IMR-90 (cell line): ENCODE results near the gene NCR1. TPM values are rescaled to one million over a fixed set of nuclear protein-coding genes. Genes with fewer than 3 reads are reported as not detected.

Source experiments
- ATAC-seq: fragments of 200-7000 bp; cut with Tn5 transposase; 2 replicates; pipeline ENCODE4 v1.9.1; 2020; ENCODE audit warnings: low read depth, mild to moderate bottlenecking, moderate library complexity
- BruUV-seq: library from RNA; stranded (reverse); fragments of 400-500 nt; replicated peaks from 2 replicates; lab custom pipeline; 2021; lab: Mats Ljungman, UMichigan
- CTCF ChIA-PET: fragments of 300-600 bp; formaldehyde crosslinking; extraction: SDS; loops from one replicate; lab custom pipeline; 2021; ENCODE audit warnings: antibody characterized with exemption; lab: Yijun Ruan, JAX
- POLR2A ChIA-PET: fragments of 300-600 bp; sonication (Branson Sonifier 250); formaldehyde crosslinking; loops from one replicate; lab custom pipeline; 2022; ENCODE audit warnings: antibody characterized with exemption; ENCODE audit not compliant: unreplicated experiment; lab: Charles Lee
- DNase-seq: peaks from one replicate; pipeline ENCODE4 v3.0.0; 2013
- H2AFZ ChIP-seq: replicated peaks from 2 replicates; pipeline ENCODE3; 2013; ENCODE audit warnings: low read length, mild to moderate bottlenecking; ENCODE audit not compliant: poor library complexity
- H2AK5ac ChIP-seq: 2 replicates; pipeline ENCODE4 v1.6.1; 2013; ENCODE audit warnings: low read depth, low read length, inconsistent platforms
- H2AK9ac ChIP-seq: replicated peaks from 2 replicates; pipeline ENCODE3; 2013; ENCODE audit warnings: mild to moderate bottlenecking, low read depth, low read length, moderate library complexity; ENCODE audit not compliant: poor library complexity
- H2BK120ac ChIP-seq: 2 replicates; pipeline ENCODE4 v1.6.1; 2013; ENCODE audit warnings: low read depth, low read length, inconsistent platforms
- H2BK15ac ChIP-seq: 3 replicates; pipeline ENCODE4 v1.6.1; 2013; ENCODE audit warnings: low read depth, low read length, inconsistent platforms
- H2BK20ac ChIP-seq: 2 replicates; pipeline ENCODE4 v1.6.1; 2013; ENCODE audit warnings: low read depth, mild to moderate bottlenecking, inconsistent platforms, low read length, moderate library complexity
- H2BK5ac ChIP-seq: 2 replicates; pipeline ENCODE4 v1.6.1; 2013; ENCODE audit warnings: mild to moderate bottlenecking, low read depth, low read length, inconsistent platforms; ENCODE audit not compliant: poor library complexity, severe bottlenecking
- H3K14ac ChIP-seq: replicated peaks from 2 replicates; pipeline ENCODE4 v1.6.1; 2013; ENCODE audit warnings: low read depth, low read length, inconsistent platforms
- H3K18ac ChIP-seq: 2 replicates; pipeline ENCODE4 v1.6.1; 2013; ENCODE audit warnings: low read depth, low read length, control low read depth
- H3K23ac ChIP-seq: 2 replicates; pipeline ENCODE4 v1.6.1; 2013; ENCODE audit warnings: low read depth, low read length, inconsistent platforms
- H3K27ac ChIP-seq: 2 replicates; pipeline ENCODE4 v1.5.1; 2013; ENCODE audit warnings: mild to moderate bottlenecking, control low read depth, low read length; ENCODE audit not compliant: insufficient read depth
- H3K27me3 ChIP-seq: 2 replicates; pipeline ENCODE4 v1.6.1; 2013; ENCODE audit warnings: low read length; ENCODE audit not compliant: control insufficient read depth, insufficient read depth
- H3K36me3 ChIP-seq: 2 replicates; pipeline ENCODE4 v1.6.1; 2013; ENCODE audit warnings: low read length, mixed read lengths; ENCODE audit not compliant: control insufficient read depth, insufficient read depth
- H3K4ac ChIP-seq: 2 replicates; pipeline ENCODE4 v1.6.1; 2013; ENCODE audit warnings: low read depth, low read length, inconsistent platforms
- H3K4me1 ChIP-seq: 2 replicates; pipeline ENCODE4 v1.6.1; 2013; ENCODE audit warnings: low read length, mixed read lengths; ENCODE audit not compliant: control insufficient read depth, insufficient read depth
- H3K4me2 ChIP-seq: 2 replicates; pipeline ENCODE4 v1.6.1; 2013; ENCODE audit warnings: low read depth, mild to moderate bottlenecking, control low read depth, low read length, moderate library complexity
- H3K4me3 ChIP-seq: 2 replicates; pipeline ENCODE4 v1.5.1; 2013; ENCODE audit warnings: low read depth, mild to moderate bottlenecking, control low read depth, low read length, moderate library complexity; ENCODE audit not compliant: insufficient read depth
- H3K56ac ChIP-seq: 2 replicates; pipeline ENCODE4 v1.6.1; 2013; ENCODE audit warnings: low read length, inconsistent platforms; ENCODE audit not compliant: insufficient read depth; ENCODE audit errors: extremely low read depth
- H3K79me1 ChIP-seq, 2 experiments: 2 replicates each; pipeline ENCODE4 v1.6.1; 2013; ENCODE audit warnings: low read length in 2 of 2, inconsistent platforms in 1 of 2, low read depth in 1 of 2
- H3K9ac ChIP-seq: 2 replicates; pipeline ENCODE4 v1.6.1; 2013; ENCODE audit warnings: low read depth, low read length, control low read depth
- H3K9me1 ChIP-seq: 2 replicates; pipeline ENCODE4 v1.6.1; 2013; ENCODE audit warnings: low read length, inconsistent platforms; ENCODE audit not compliant: insufficient read depth
- H3K9me3 ChIP-seq: 2 replicates; pipeline ENCODE4 v1.6.1; 2013; ENCODE audit warnings: low read length; ENCODE audit not compliant: control insufficient read depth, insufficient read depth
- H4K20me1 ChIP-seq: 2 replicates; pipeline ENCODE4 v1.6.1; 2013; ENCODE audit warnings: low read length, inconsistent platforms; ENCODE audit not compliant: insufficient read depth
- H4K5ac ChIP-seq: 2 replicates; pipeline ENCODE4 v1.6.1; 2013; ENCODE audit warnings: mild to moderate bottlenecking, low read depth, low read length, control low read depth
- H4K8ac ChIP-seq, 2 experiments: 2 replicates each; pipeline ENCODE4 v1.6.1; 2013; ENCODE audit warnings: low read depth in 2 of 2, low read length in 2 of 2, control low read depth in 1 of 2, inconsistent platforms in 1 of 2
- H4K91ac ChIP-seq: 2 replicates; pipeline ENCODE4 v1.6.1; 2013; ENCODE audit warnings: low read depth, low read length, inconsistent platforms; ENCODE audit not compliant: insufficient read depth
- BHLHE40 ChIP-seq: fragments of 150-350 bp; IDR thresholded peaks from 2 replicates; pipeline ENCODE4 v1.6.1; 2016; ENCODE audit warnings: mild to moderate bottlenecking, low read depth, low read length
- CEBPB ChIP-seq: IDR thresholded peaks from 2 replicates; pipeline ENCODE4 v1.6.1; 2012; ENCODE audit warnings: low read depth, low read length, improper control_type of control experiment
- CHD1 ChIP-seq: IDR thresholded peaks from 2 replicates; pipeline ENCODE4 v1.6.1; 2012; ENCODE audit warnings: low read depth, low read length, improper control_type of control experiment
- FOS ChIP-seq: fragments of 150-350 bp; IDR thresholded peaks from 2 replicates; pipeline ENCODE4 v1.6.1; 2016; ENCODE audit warnings: low read depth, low read length
- MAFK ChIP-seq: IDR thresholded peaks from 2 replicates; pipeline ENCODE4 v1.6.1; 2012; ENCODE audit warnings: low read depth, low read length, improper control_type of control experiment
- MAZ ChIP-seq: IDR thresholded peaks from 2 replicates; pipeline ENCODE4 v1.6.1; 2012; ENCODE audit warnings: low read depth, mild to moderate bottlenecking, low read length, improper control_type of control experiment, moderate library complexity, borderline replicate concordance
- MXI1 ChIP-seq: IDR thresholded peaks from 2 replicates; pipeline ENCODE4 v1.6.1; 2012; ENCODE audit warnings: low read depth, mild to moderate bottlenecking, low read length, moderate library complexity, borderline replicate concordance
- NFE2L2 ChIP-seq: fragments of 150-350 bp; IDR thresholded peaks from 2 replicates; pipeline ENCODE4 v1.6.1; 2016; ENCODE audit warnings: low read depth, mild to moderate bottlenecking, low read length
- POLR2A ChIP-seq: IDR thresholded peaks from 2 replicates; pipeline ENCODE4 v1.6.1; 2012; ENCODE audit warnings: mild to moderate bottlenecking, low read depth, low read length
- RAD21 ChIP-seq: IDR thresholded peaks from 2 replicates; pipeline ENCODE4 v1.6.1; 2012; ENCODE audit warnings: low read length, improper control_type of control experiment
- RCOR1 ChIP-seq: IDR thresholded peaks from 2 replicates; pipeline ENCODE4 v1.6.1; 2012; ENCODE audit warnings: mild to moderate bottlenecking, low read length, improper control_type of control experiment; ENCODE audit not compliant: insufficient replicate concordance
- RFX5 ChIP-seq: IDR thresholded peaks from 2 replicates; pipeline ENCODE4 v1.8.0; 2012; ENCODE audit warnings: low read depth, mild to moderate bottlenecking, low read length, moderate library complexity
- SMC3 ChIP-seq: fragments of 150-350 bp; IDR thresholded peaks from 2 replicates; pipeline ENCODE4 v1.6.1; 2016; ENCODE audit warnings: low read depth, mild to moderate bottlenecking, antibody characterized with exemption, low read length, moderate library complexity
- WGBS, 2 experiments: methylation state at CpG; one replicate each; pipeline versions ENCODE4 v1.1.5 to v1.1.7; 2013; ENCODE audit warnings: missing lambda C conversion rate in 2 of 2; ENCODE audit not compliant: insufficient read length in 1 of 2; ENCODE audit errors: extremely low coverage in 2 of 2; 5-methylcytosine and 5-hydroxymethylcytosine counted together
- dilution Hi-C: fragments of 300-500 bp; cut with HindIII; formaldehyde crosslinking; loops from one replicate; pipeline ENCODE4 v1.14.3; 2018; ENCODE audit warnings: low sequenced_read_pairs; ENCODE audit not compliant: unreplicated experiment
- in situ Hi-C: fragments of 300-500 bp; cut with MboI; formaldehyde crosslinking; loops from 3 replicates; pipeline ENCODE4 v1.14.3; 2019; ENCODE audit warnings: low sequenced_read_pairs, inconsistent platforms, mixed read lengths
- intact Hi-C: fragments of 100-400 bp; cut with micrococcal nuclease; formaldehyde crosslinking; loops from 2 replicates; pipeline ENCODE4 v1.10.0; 2022
- polyA plus RNA-seq, 3 experiments: library from polyadenylated mRNA; depleted of rRNA; stranded (reverse); fragments of >200 nt; gene quantifications; 2 replicates each; pipeline ENCODE4 v1.2.3, GENCODE V29; 2012; ENCODE audit warnings: low replicate concordance in 1 of 3
- total RNA-seq: library from RNA; depleted of rRNA; stranded (reverse); fragments of >200 nt; gene quantifications from 2 replicates; pipeline ENCODE4 v1.2.3, GENCODE V29; 2012
- TF ChIP-seq, protein P1 (sequence below): conservative IDR thresholded peaks from 2 replicates; pipeline ENCODE4 v1.5.1; 2012; ENCODE audit warnings: mild to moderate bottlenecking, low read depth, low read length, improper control_type of control experiment
- TF ChIP-seq, protein P2 (sequence below): fragments of 150-350 bp; IDR thresholded peaks from 2 replicates; pipeline ENCODE4 v1.6.1; 2016; ENCODE audit warnings: low read depth, mild to moderate bottlenecking, low read length, moderate library complexity, borderline replicate concordance
- TF ChIP-seq, protein P3 (sequence below): fragments of 150-350 bp; IDR thresholded peaks from 2 replicates; pipeline ENCODE4 v1.6.1; 2017; ENCODE audit warnings: mild to moderate bottlenecking, antibody characterized with exemption, low read length, low read depth

The NCR1 gene
- total and polyA plus RNA-seq, 2 of the 4 experiments (the other 2 are of a cell fraction): not detected

DNA sequence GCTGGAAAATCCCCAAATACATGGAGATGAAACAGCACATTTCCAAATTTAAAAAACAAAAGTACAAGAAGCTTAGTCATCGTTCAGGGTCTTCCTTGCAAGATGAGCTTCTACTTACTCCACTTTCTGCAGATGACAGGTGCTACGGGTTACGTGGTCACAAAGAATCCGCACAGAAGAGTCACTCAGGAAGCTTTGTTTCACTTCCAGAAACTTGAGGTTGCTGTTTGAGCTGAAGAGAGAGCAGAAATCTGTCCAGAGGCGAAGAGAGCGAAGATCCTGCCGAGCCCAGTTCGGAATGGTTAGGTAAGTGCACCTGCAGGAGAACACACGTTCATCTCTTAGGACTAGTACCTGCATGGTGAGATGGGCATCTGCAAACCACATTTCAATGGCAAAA lies 32.0 kb downstream of the NCR1 start:
- Histone ChIP-seq H3K4me1 (no peaks in the 10 kb centered on the region), H3K9me3 (peaks cover 40% of the 10 kb centered on the region), H4K5ac (no peak overlapping the region), H3K36me3 (no peaks in the 10 kb centered on the region), H3K79me1 (no peaks in the 10 kb centered on the region), H3K4me3 (no peak overlapping the region), H2AFZ (no peak overlapping the region), H3K27me3 (no peaks in the 10 kb centered on the region), H3K9ac (no peak overlapping the region), H3K27ac (no peak overlapping the region), H3K14ac (no peak overlapping the region), H2BK5ac (no peak overlapping the region), H4K91ac (no peak overlapping the region), H3K56ac (no peak overlapping the region), H2AK9ac (no peak overlapping the region), H2BK20ac (no peak overlapping the region), H3K18ac (no peak overlapping the region), H3K9me1 (no peaks in the 10 kb centered on the region), H2BK120ac (no peak overlapping the region), H2AK5ac (no peak overlapping the region), H4K8ac (no peak overlapping the region), H2BK15ac (no peak overlapping the region), H3K23ac (no peak overlapping the region), H3K4me2 (no peak overlapping the region), H3K4ac (no peak overlapping the region), H4K20me1 (no peaks in the 10 kb centered on the region)
- intact Hi-C loops (no loop called here), dilution Hi-C loops (no loop called here), in situ Hi-C loops (no loop called here)
- POLR2A ChIA-PET: no interaction called here
- no TSS peak for BruUV-seq
- CTCF ChIA-PET: no interaction called here
- 65% methylated on average over 2 of the region's 9 CpGs; no CpG with 5 or more reads in 1 of the 2 experiments for WGBS, 2 experiments
- no peak for DNase-seq
- TF ChIP-seq POLR2A: no peak
- no peak for TF ChIP-seq CHD1
- TF ChIP-seq MXI1: no peak
- no peak for TF ChIP-seq FOS
- no peak for TF ChIP-seq RAD21
- no peak for TF ChIP-seq RFX5
- TF ChIP-seq NFE2L2: no peak
- TF ChIP-seq MAZ: no peak
- no peak for TF ChIP-seq RCOR1
- no peak for TF ChIP-seq BHLHE40
- TF ChIP-seq, protein P1, sequence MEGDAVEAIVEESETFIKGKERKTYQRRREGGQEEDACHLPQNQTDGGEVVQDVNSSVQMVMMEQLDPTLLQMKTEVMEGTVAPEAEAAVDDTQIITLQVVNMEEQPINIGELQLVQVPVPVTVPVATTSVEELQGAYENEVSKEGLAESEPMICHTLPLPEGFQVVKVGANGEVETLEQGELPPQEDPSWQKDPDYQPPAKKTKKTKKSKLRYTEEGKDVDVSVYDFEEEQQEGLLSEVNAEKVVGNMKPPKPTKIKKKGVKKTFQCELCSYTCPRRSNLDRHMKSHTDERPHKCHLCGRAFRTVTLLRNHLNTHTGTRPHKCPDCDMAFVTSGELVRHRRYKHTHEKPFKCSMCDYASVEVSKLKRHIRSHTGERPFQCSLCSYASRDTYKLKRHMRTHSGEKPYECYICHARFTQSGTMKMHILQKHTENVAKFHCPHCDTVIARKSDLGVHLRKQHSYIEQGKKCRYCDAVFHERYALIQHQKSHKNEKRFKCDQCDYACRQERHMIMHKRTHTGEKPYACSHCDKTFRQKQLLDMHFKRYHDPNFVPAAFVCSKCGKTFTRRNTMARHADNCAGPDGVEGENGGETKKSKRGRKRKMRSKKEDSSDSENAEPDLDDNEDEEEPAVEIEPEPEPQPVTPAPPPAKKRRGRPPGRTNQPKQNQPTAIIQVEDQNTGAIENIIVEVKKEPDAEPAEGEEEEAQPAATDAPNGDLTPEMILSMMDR: no peak
- TF ChIP-seq MAFK: no peak
- TF ChIP-seq, protein P2, sequence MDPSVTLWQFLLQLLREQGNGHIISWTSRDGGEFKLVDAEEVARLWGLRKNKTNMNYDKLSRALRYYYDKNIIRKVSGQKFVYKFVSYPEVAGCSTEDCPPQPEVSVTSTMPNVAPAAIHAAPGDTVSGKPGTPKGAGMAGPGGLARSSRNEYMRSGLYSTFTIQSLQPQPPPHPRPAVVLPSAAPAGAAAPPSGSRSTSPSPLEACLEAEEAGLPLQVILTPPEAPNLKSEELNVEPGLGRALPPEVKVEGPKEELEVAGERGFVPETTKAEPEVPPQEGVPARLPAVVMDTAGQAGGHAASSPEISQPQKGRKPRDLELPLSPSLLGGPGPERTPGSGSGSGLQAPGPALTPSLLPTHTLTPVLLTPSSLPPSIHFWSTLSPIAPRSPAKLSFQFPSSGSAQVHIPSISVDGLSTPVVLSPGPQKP: no peak
- TF ChIP-seq, protein P3, sequence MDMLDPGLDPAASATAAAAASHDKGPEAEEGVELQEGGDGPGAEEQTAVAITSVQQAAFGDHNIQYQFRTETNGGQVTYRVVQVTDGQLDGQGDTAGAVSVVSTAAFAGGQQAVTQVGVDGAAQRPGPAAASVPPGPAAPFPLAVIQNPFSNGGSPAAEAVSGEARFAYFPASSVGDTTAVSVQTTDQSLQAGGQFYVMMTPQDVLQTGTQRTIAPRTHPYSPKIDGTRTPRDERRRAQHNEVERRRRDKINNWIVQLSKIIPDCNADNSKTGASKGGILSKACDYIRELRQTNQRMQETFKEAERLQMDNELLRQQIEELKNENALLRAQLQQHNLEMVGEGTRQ: no peak
- TF ChIP-seq CEBPB: no peak
- TF ChIP-seq SMC3: no peak
- no peak for ATAC-seq
